Gastroesophageal sphincter (tissue), 4 donors: ENCODE measurements around the gene NME7. TPM values are rescaled to one million over a fixed set of nuclear protein-coding genes. Genes with fewer than 3 reads are reported as not detected.

Experiments used
- ATAC-seq: fragments of 150-250 bp; one replicate; pipeline ENCODE4 v1.9.1; 2016; ENCODE audit warnings: mild to moderate bottlenecking, moderate library complexity
- H3K27ac ChIP-seq, 4 donors: fragments of 200-600 bp; sonication (generic) in 3 of 4; 1 replicate in 3 of 4; 2 replicates in 1 of 4; pipeline ENCODE4 v1.5.1; 2016 to 2019
- H3K27me3 ChIP-seq: fragments of 200-600 bp; sonication (generic); one replicate; pipeline ENCODE4 v1.5.1; 2019
- H3K36me3 ChIP-seq, 2 donors: fragments of 200-600 bp; sonication (generic); one replicate each; pipeline ENCODE4 v1.5.1; 2019; ENCODE audit warnings: control low read depth in 1 of 2
- H3K4me1 ChIP-seq, 3 donors: fragments of 200-600 bp; sonication (generic); 1 replicate in 2 of 3; 2 replicates in 1 of 3; pipeline ENCODE4 v1.5.1; 2016 to 2019; ENCODE audit warnings: control low read depth in 2 of 3
- H3K4me3 ChIP-seq, 2 donors: fragments of 200-600 bp; sonication (generic); one replicate each; pipeline ENCODE4 v1.5.1; 2019; ENCODE audit warnings: mild to moderate bottlenecking in 1 of 2, moderate library complexity in 1 of 2
- H3K9me3 ChIP-seq, 3 donors: fragments of 200-600 bp; sonication (generic); one replicate each; pipeline ENCODE4 v1.5.1; 2017 to 2019; ENCODE audit warnings: control low read depth in 2 of 3
- EP300 ChIP-seq: sonication (generic); formaldehyde crosslinking; IDR thresholded peaks from one replicate; pipeline ENCODE4 v1.6.1; 2017; ENCODE audit warnings: antibody characterized with exemption, mild to moderate bottlenecking
- POLR2A ChIP-seq, 2 donors: fragments of 450-650 bp; IDR thresholded peaks; one replicate each; pipeline ENCODE4 v1.6.1; 2017; ENCODE audit warnings: antibody characterized with exemption in 2 of 2, mild to moderate bottlenecking in 2 of 2, moderate library complexity in 1 of 2
- POLR2AphosphoS5 ChIP-seq: sonication (generic); formaldehyde crosslinking; IDR thresholded peaks from one replicate; pipeline ENCODE4 v1.6.1; 2017; ENCODE audit warnings: antibody characterized with exemption
- WGBS, 2 donors: methylation state at CpG; one replicate each; pipeline ENCODE4 v1.1.5; 2018; ENCODE audit warnings: low coverage in 1 of 2; 5-methylcytosine and 5-hydroxymethylcytosine counted together
- total RNA-seq, 4 donors: library from RNA; depleted of rRNA; stranded (reverse); fragments of >200 nt; gene quantifications; one replicate each; pipeline ENCODE4 v1.1.0, GENCODE V29; 2016
- TF ChIP-seq, protein P1 (sequence below), 4 experiments: fragments of 200-600 bp in 2 of 4; fragments of 450-650 bp in 2 of 4; sonication (generic) in 1 of 4; IDR thresholded peaks; one replicate each; pipeline ENCODE4 v1.5.1; 2017 to 2019; ENCODE audit warnings: antibody characterized with exemption in 4 of 4, mild to moderate bottlenecking in 2 of 4, moderate library complexity in 2 of 4

The NME7 gene
- total RNA-seq, 4 donors from 2014 or later = 10.6 to 24.7 (median 14.5) TPM

DNA sequence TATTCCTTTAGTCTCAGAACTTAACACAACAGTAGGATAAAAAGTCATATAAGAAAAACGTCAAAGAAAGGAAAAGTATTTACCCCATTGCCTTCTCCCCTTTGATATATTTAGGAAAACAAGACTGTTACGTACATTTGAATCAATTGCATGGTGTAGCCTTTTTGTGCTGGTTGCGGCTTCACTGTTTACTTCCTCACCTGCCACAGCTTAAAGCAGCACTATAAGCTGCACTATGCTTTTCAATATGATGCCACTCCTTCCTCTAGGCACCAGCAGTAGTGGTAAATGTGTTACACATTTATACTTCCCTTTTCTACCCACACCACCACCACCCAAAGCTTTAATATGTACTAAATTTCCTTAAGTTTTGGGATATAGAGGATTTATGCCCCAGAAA, 150.0 kb downstream of the NME7 start:
- H3K4me1 ChIP-seq = no peaks in the 10 kb centered on the region
- H3K27ac ChIP-seq = no peak overlapping the region
- H3K9me3 ChIP-seq = no peaks in the 10 kb centered on the region
- TF ChIP-seq EP300 (no peak), POLR2AphosphoS5 (no peak), POLR2A (IDR thresholded peaks at IDR 0.05) (no peak)
- TF ChIP-seq, protein P1, sequence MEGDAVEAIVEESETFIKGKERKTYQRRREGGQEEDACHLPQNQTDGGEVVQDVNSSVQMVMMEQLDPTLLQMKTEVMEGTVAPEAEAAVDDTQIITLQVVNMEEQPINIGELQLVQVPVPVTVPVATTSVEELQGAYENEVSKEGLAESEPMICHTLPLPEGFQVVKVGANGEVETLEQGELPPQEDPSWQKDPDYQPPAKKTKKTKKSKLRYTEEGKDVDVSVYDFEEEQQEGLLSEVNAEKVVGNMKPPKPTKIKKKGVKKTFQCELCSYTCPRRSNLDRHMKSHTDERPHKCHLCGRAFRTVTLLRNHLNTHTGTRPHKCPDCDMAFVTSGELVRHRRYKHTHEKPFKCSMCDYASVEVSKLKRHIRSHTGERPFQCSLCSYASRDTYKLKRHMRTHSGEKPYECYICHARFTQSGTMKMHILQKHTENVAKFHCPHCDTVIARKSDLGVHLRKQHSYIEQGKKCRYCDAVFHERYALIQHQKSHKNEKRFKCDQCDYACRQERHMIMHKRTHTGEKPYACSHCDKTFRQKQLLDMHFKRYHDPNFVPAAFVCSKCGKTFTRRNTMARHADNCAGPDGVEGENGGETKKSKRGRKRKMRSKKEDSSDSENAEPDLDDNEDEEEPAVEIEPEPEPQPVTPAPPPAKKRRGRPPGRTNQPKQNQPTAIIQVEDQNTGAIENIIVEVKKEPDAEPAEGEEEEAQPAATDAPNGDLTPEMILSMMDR (IDR thresholded peaks at IDR 0.05) = no peak
- ATAC-seq = no peak
- WGBS, 2 donors = 92 to 95% methylated on average over 3 of the region's 3 CpGs
- no peak overlapping the region for H3K4me3 ChIP-seq
- no peaks in the 10 kb centered on the region for H3K36me3 ChIP-seq
- H3K27me3 ChIP-seq = no peaks in the 10 kb centered on the region

DNA sequence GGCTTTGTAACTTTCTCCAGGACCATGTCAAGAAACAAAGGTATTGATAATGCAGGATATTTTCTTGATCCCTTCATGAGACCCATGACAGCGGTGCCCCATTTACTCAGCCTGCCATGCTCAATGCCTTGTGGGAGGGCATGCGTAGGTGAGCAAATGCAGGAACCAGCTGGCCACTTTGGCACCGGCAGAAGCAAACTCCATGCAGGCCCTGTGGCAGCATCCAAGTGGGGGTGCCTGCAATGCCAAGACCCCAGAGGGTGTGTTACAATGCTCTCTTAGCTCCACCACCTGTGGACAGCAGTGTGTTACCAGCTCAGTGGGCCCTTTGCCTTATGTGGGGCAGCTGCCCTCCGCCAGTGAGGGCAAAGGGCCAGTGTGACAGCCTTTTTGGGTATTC, 153.0 kb downstream of the NME7 start:
- Histone ChIP-seq H3K27me3 (no peaks in the 10 kb centered on the region), H3K4me1 (no peaks in the 10 kb centered on the region), H3K4me3 (no peak overlapping the region), H3K27ac (no peak overlapping the region), H3K36me3 (no peaks in the 10 kb centered on the region), H3K9me3 (no peaks in the 10 kb centered on the region)
- no peak for TF ChIP-seq EP300
- no peak for TF ChIP-seq POLR2A (IDR thresholded peaks at IDR 0.05)
- TF ChIP-seq POLR2AphosphoS5 = no peak
- TF ChIP-seq, protein P1 (IDR thresholded peaks at IDR 0.05) = no peak
- WGBS, 2 donors = 95 to 100% methylated on average over 2 to 3 of the region's 4 CpGs
- ATAC-seq = no peak

DNA sequence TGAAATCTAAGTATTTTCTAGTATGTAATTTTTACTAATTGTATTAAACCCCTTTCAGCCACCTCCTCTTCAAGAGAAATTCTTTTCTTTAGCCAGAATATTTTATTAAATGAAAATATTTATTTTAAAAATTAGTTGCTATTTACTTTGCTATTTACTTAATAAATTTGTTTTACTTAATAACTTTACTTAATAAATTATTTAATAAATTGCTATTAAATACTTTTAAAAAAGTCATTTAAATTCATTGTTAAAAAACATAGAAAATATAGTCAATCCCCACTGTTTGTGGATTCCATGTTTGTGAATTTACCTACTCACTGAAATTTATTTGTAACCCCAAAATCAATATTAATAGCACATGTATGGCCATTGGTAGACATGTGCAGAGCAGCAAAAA, 155.5 kb downstream of the NME7 start:
- Histone ChIP-seq H3K36me3 (no peaks in the 10 kb centered on the region), H3K27me3 (no peaks in the 10 kb centered on the region), H3K4me1 (peaks cover 0 to 16% (median 3%) of the 10 kb centered on the region in 3 donors), H3K9me3 (no peaks in the 10 kb centered on the region), H3K4me3 (no peak overlapping the region), H3K27ac (no peak overlapping the region)
- no peak for TF ChIP-seq POLR2AphosphoS5
- TF ChIP-seq, protein P1 (IDR thresholded peaks at IDR 0.05) = no peak
- TF ChIP-seq POLR2A (IDR thresholded peaks at IDR 0.05) = no peak
- no peak for TF ChIP-seq EP300
- no peak for ATAC-seq

DNA sequence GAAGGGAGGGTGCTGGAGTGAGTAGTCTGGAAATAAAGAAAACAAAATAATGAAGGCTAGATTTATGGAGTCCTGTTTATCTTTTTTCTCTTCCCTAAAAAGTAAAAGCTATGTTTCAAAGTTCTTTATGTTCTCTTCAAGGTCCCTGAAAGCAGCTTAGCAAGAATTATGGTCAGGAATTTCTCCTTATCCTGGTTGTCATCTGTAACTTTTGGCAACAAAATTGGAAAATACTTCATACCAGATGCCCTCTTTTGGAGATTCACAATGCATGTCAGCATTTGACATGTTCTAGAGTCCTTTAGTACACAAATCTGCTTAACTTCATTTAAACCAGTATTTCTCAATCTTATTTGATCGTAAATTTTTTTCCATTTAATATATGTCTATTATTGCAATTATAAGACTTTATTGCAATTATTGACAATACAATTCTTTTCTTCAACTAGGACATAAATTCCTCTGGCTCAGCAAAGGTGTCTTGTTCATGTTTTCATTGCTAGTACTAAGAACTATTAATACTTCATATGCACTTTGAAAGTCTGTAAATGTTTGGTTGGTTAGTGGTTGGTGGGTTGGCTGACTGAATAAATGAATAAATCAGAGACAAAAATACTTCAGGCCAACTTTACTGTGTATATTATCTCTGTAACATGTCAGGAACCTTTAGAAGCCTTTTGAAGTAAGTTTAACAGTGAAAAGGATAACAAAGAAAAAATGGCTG, 159.6 kb downstream of the NME7 start:
- Histone ChIP-seq H3K27me3 (no peaks in the 10 kb centered on the region), H3K4me1 (peaks cover 0 to 17% (median 3%) of the 10 kb centered on the region in 3 donors), H3K4me3 (no peak overlapping the region), H3K9me3 (no peaks in the 10 kb centered on the region), H3K27ac (no peak overlapping the region), H3K36me3 (no peaks in the 10 kb centered on the region)
- TF ChIP-seq EP300 (no peak), POLR2A (IDR thresholded peaks at IDR 0.05) (no peak), POLR2AphosphoS5 (no peak)
- TF ChIP-seq, protein P1 (IDR thresholded peaks at IDR 0.05) = no peak
- WGBS, 2 donors = 79 to 91% methylated on average over 1 of the region's 1 CpG
- no peak for ATAC-seq

DNA sequence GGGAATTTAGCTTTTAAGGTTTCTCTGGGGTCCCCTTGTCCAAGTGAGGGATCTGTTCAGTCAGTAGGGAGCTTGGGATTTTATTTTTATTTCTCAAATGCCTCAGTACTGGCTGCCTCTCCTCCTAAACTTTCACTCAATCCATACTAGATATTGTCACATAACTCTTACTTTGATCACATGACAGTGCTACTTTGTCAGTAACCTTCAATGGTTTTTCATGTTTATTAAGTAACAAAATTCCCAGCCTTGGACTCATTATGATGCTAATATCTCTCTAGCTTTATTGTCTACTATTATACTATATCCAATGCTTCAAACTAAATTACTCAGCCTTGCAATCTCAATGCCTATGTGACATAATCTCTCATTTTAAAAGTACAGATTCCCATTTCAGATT, 163.4 kb downstream of the NME7 start:
- peaks cover 0 to 17% (median 3%) of the 10 kb centered on the region in 3 donors for H3K4me1 ChIP-seq
- no peaks in the 10 kb centered on the region for H3K36me3 ChIP-seq
- H3K27ac ChIP-seq = no peak overlapping the region

More for the DNA sequence above, 163.4 kb downstream of the NME7 start:
- no peaks in the 10 kb centered on the region for H3K9me3 ChIP-seq
- ATAC-seq = no peak
- H3K4me3 ChIP-seq = no peak overlapping the region
- TF ChIP-seq, protein P1 (IDR thresholded peaks at IDR 0.05) = no peak
- no peak for TF ChIP-seq POLR2A (IDR thresholded peaks at IDR 0.05)
- TF ChIP-seq POLR2AphosphoS5 = no peak
- no peak for TF ChIP-seq EP300
- no peaks in the 10 kb centered on the region for H3K27me3 ChIP-seq
